Activated CD4-positive, CD25-positive, alpha-beta regulatory T cell treated with anti-CD3 and anti-CD28 coated beads, Interleukin-2, amount 50 U/mL, for 72 hours (primary cell): Measurements from ENCODE around the gene IL25.
"Not testable (repeated sequence)": the region's sequence is repeated elsewhere in the genome, so short reads cannot be mapped to it uniquely, and the experiment has no call there.

Experiments used
- DNase-seq: peaks from one replicate; pipeline ENCODE4 v3.0.0; 2021

Gene IL25

GRCh38 chr14:23372509-23372908 is at the start of gene IL25:
Gene IL25 (plus strand): TSS chr14:23372809.
- DNase-seq, result no peak

- DNase-seq, result no peak
Measured at GRCh38 chr14:23323838-23324454, 48.7 kb upstream of the IL25 start.

GRCh38 chr14:23324455-23324846 is 48.2 kb upstream of the IL25 start:
- DNase-seq, result no peak

- no peak for DNase-seq
Measured at GRCh38 chr14:23324993-23325392, 47.6 kb upstream of the IL25 start.

GRCh38 chr14:23325746-23326145 is 46.9 kb upstream of the IL25 start:
- DNase-seq, result not testable (repeated sequence)

GRCh38 chr14:23326491-23327332 is 45.9 kb upstream of the IL25 start:
- no peak for DNase-seq

- peak; percentile 53 for DNase-seq
Measured at GRCh38 chr14:23327947-23328744, 44.5 kb upstream of the IL25 start.

- DNase-seq, result no peak
Measured at GRCh38 chr14:23335623-23336022, 37.0 kb upstream of the IL25 start.

- DNase-seq, result no peak
Measured at GRCh38 chr14:23339506-23340268, 32.9 kb upstream of the IL25 start.

GRCh38 chr14:23344481-23344880 is 28.1 kb upstream of the IL25 start:
- no peak for DNase-seq

GRCh38 chr14:23345987-23346692 is 26.5 kb upstream of the IL25 start:
- DNase-seq, result no peak

GRCh38 chr14:23346693-23347405 is 25.8 kb upstream of the IL25 start:
- no peak for DNase-seq

GRCh38 chr14:23347406-23348296 is 25.0 kb upstream of the IL25 start:
- DNase-seq, result no peak

- no peak for DNase-seq
Measured at GRCh38 chr14:23348297-23348655, 24.3 kb upstream of the IL25 start.

GRCh38 chr14:23349156-23349845 is 23.3 kb upstream of the IL25 start:
- DNase-seq, result no peak

- DNase-seq, result no peak
Measured at GRCh38 chr14:23351681-23352505, 20.7 kb upstream of the IL25 start.

GRCh38 chr14:23352506-23353432 is 19.8 kb upstream of the IL25 start, which contains the start of gene SLC22A17:
Gene SLC22A17 (minus strand): TSS chr14:23352887.
- peak; percentile 40 for DNase-seq

- DNase-seq, result no peak
Measured at GRCh38 chr14:23353433-23353780, 19.2 kb upstream of the IL25 start.
